AG09309 (cell line): Measurements from ENCODE around the gene TRANK1.

Source experiments
- DNase-seq: peaks from one replicate; pipeline ENCODE4 v3.0.0-alpha.2; 2010; ENCODE audit warnings: low read depth
- H3K4me3 ChIP-seq: 2 replicates; pipeline ENCODE4 v1.5.1; 2011; ENCODE audit warnings: mild to moderate bottlenecking, low read depth, low read length, moderate library complexity; ENCODE audit not compliant: control insufficient read depth
- CTCF ChIP-seq: IDR thresholded peaks from 2 replicates; pipeline ENCODE4 v1.5.1; 2011; ENCODE audit warnings: mild to moderate bottlenecking, low read depth, low read length, inconsistent platforms; ENCODE audit not compliant: insufficient read depth, control insufficient read depth; ENCODE audit errors: missing control alignments

TRANK1 gene

GRCh38 chr3:36833160-36833814 lies 111.6 kb downstream of the TRANK1 start:
- no peak for TF ChIP-seq CTCF
- no peak for DNase-seq
- no peak overlapping the region for H3K4me3 ChIP-seq

- TF ChIP-seq CTCF, result no peak
- H3K4me3 ChIP-seq, result no peak overlapping the region
- no peak for DNase-seq
Observed at GRCh38 chr3:36832406-36832805, 112.4 kb downstream of the TRANK1 start.

- TF ChIP-seq CTCF, result no peak
- no peak overlapping the region for H3K4me3 ChIP-seq
Observed at GRCh38 chr3:36827133-36827532, 117.7 kb downstream of the TRANK1 start.

GRCh38 chr3:36826240-36826639 lies 118.6 kb downstream of the TRANK1 start:
- H3K4me3 ChIP-seq, result no peak overlapping the region
- TF ChIP-seq CTCF, result no peak
- no peak for DNase-seq

More at GRCh38 chr3:36827133-36827532, 117.7 kb downstream of the TRANK1 start:
- no peak for DNase-seq

GRCh38 chr3:36824443-36824842 lies 120.4 kb downstream of the TRANK1 start:
- no peak for DNase-seq
- TF ChIP-seq CTCF, result no peak
- no peak overlapping the region for H3K4me3 ChIP-seq

GRCh38 chr3:36823806-36824205 lies 121.0 kb downstream of the TRANK1 start:
- DNase-seq, result no peak
- H3K4me3 ChIP-seq, result no peak overlapping the region
- no peak for TF ChIP-seq CTCF
